Central memory CD8-positive, alpha-beta T cell (primary cell): ENCODE measurements around the gene F13B.
A peak's percentile ranks its signal among the peaks of the same experiment; 100 is the strongest.
"Not testable (repeated sequence)": the region's sequence is repeated elsewhere in the genome, so short reads cannot be mapped to it uniquely, and the experiment has no call there.

Experiments used
- ATAC-seq: fragments of 150-1000 bp; cut with Tn5 transposase; replicated peaks from 2 replicates; pipeline ENCODE4 v1.10.0; 2022; ENCODE audit warnings: mild to moderate bottlenecking, moderate FRiP score, moderate number of reproducible peaks; ENCODE audit not compliant: poor library complexity, severe bottlenecking; ENCODE audit errors: extremely low read depth
- DNase-seq, 2 donors: peaks; one replicate each; pipeline ENCODE4 v3.0.0; 2021; ENCODE audit warnings: low spot score in 2 of 2
- H3K27ac Mint-ChIP-seq: one replicate; pipeline ENCODE4 v1.8.0; 2022; ENCODE audit warnings: low read depth, mild to moderate bottlenecking, moderate library complexity, mixed read lengths
- H3K27me3 Mint-ChIP-seq: one replicate; pipeline ENCODE4 v1.8.0; 2022; ENCODE audit warnings: mixed read lengths
- H3K36me3 Mint-ChIP-seq: one replicate; pipeline ENCODE4 v1.8.0; 2022; ENCODE audit warnings: mild to moderate bottlenecking, moderate library complexity, mixed read lengths; ENCODE audit not compliant: insufficient read depth
- H3K4me1 Mint-ChIP-seq: one replicate; pipeline ENCODE4 v1.8.0; 2022; ENCODE audit warnings: mixed read lengths
- H3K4me3 Mint-ChIP-seq: one replicate; pipeline ENCODE4 v1.8.0; 2022; ENCODE audit warnings: mild to moderate bottlenecking, moderate library complexity, mixed read lengths
- H3K9me3 Mint-ChIP-seq: one replicate; pipeline ENCODE4 v1.8.0; 2022; ENCODE audit warnings: mixed read lengths

Gene F13B

GRCh38 chr1:197066719-197067456, at the start of gene F13B:
Gene F13B (minus strand): TSS chr1:197067260. CDS start chr1:197067223, 37 bp downstream.
- Mint-ChIP-seq H3K4me1 (no peaks in the 10 kb centered on the region), H3K27ac (no peak within 1 kb of the TSS), H3K4me3 (no peak within 1 kb of the TSS), H3K9me3 (peaks cover 5% of the 10 kb centered on the region), H3K36me3 (no peaks in the 10 kb centered on the region), H3K27me3 (peaks cover 9% of the 10 kb centered on the region)
- ATAC-seq (no peak), DNase-seq (no peak)

GRCh38 chr1:197116156-197116555, 49.1 kb upstream of the F13B start:
- H3K4me3 Mint-ChIP-seq = no peak overlapping the region
- no peaks in the 10 kb centered on the region for H3K27me3 Mint-ChIP-seq
- ATAC-seq (no peak), DNase-seq (no peak)
- H3K27ac Mint-ChIP-seq = no peak overlapping the region
- H3K36me3 Mint-ChIP-seq = peaks cover 4% of the 10 kb centered on the region
- H3K9me3 Mint-ChIP-seq = peaks cover 6% of the 10 kb centered on the region
- H3K4me1 Mint-ChIP-seq = no peaks in the 10 kb centered on the region

- Mint-ChIP-seq H3K36me3 (peaks cover 3% of the 10 kb centered on the region), H3K27me3 (no peaks in the 10 kb centered on the region), H3K27ac (no peak overlapping the region), H3K4me3 (no peak overlapping the region), H3K9me3 (no peaks in the 10 kb centered on the region), H3K4me1 (peaks cover 3% of the 10 kb centered on the region)
- DNase-seq (no peak), ATAC-seq (no peak)
Measured at GRCh38 chr1:197106869-197107268, 39.8 kb upstream of the F13B start.

- no peak overlapping the region for H3K4me3 Mint-ChIP-seq
- ATAC-seq = no peak
- peaks cover 18% of the 10 kb centered on the region for H3K4me1 Mint-ChIP-seq
Measured at GRCh38 chr1:197103300-197103699, 36.2 kb upstream of the F13B start.

GRCh38 chr1:197101978-197102377, 34.9 kb upstream of the F13B start:
- H3K36me3 Mint-ChIP-seq = peaks cover 3% of the 10 kb centered on the region

More at GRCh38 chr1:197103300-197103699, 36.2 kb upstream of the F13B start:
- no peak for DNase-seq
- Mint-ChIP-seq H3K27me3 (no peaks in the 10 kb centered on the region), H3K9me3 (no peaks in the 10 kb centered on the region), H3K36me3 (peaks cover 3% of the 10 kb centered on the region), H3K27ac (no peak overlapping the region)

GRCh38 chr1:197100677-197101076, 33.6 kb upstream of the F13B start:
- no peak overlapping the region for H3K4me3 Mint-ChIP-seq
- no peak overlapping the region for H3K27ac Mint-ChIP-seq
- no peak for ATAC-seq
- no peaks in the 10 kb centered on the region for H3K9me3 Mint-ChIP-seq
- no peaks in the 10 kb centered on the region for H3K27me3 Mint-ChIP-seq
- peaks cover 18% of the 10 kb centered on the region for H3K4me1 Mint-ChIP-seq
- DNase-seq = no peak
- H3K36me3 Mint-ChIP-seq = peaks cover 3% of the 10 kb centered on the region

More at GRCh38 chr1:197101978-197102377, 34.9 kb upstream of the F13B start:
- no peaks in the 10 kb centered on the region for H3K27me3 Mint-ChIP-seq
- ATAC-seq (no peak), DNase-seq (no peak)
- no peaks in the 10 kb centered on the region for H3K9me3 Mint-ChIP-seq
- peaks cover 18% of the 10 kb centered on the region for H3K4me1 Mint-ChIP-seq
- no peak overlapping the region for H3K4me3 Mint-ChIP-seq
- no peak overlapping the region for H3K27ac Mint-ChIP-seq

GRCh38 chr1:197099444-197099843, 32.4 kb upstream of the F13B start:
- H3K27me3 Mint-ChIP-seq = no peaks in the 10 kb centered on the region
- ATAC-seq (no peak), DNase-seq (no peak)
- no peaks in the 10 kb centered on the region for H3K9me3 Mint-ChIP-seq
- peaks cover 1% of the 10 kb centered on the region for H3K36me3 Mint-ChIP-seq
- no peak overlapping the region for H3K27ac Mint-ChIP-seq
- peaks cover 18% of the 10 kb centered on the region for H3K4me1 Mint-ChIP-seq
- H3K4me3 Mint-ChIP-seq = no peak overlapping the region

GRCh38 chr1:197096971-197097370, 29.9 kb upstream of the F13B start:
- H3K27ac Mint-ChIP-seq, H3K9me3 Mint-ChIP-seq, ATAC-seq, H3K4me3 Mint-ChIP-seq, H3K27me3 Mint-ChIP-seq, H3K36me3 Mint-ChIP-seq, DNase-seq: not testable (repeated sequence)
- peaks cover 17% of the 10 kb centered on the region for H3K4me1 Mint-ChIP-seq

GRCh38 chr1:197096137-197096536, 29.1 kb upstream of the F13B start:
- peaks cover 8% of the 10 kb centered on the region for H3K4me1 Mint-ChIP-seq
- ATAC-seq (no peak), DNase-seq (no peak)
- no peaks in the 10 kb centered on the region for H3K27me3 Mint-ChIP-seq
- H3K27ac Mint-ChIP-seq = no peak overlapping the region
- no peaks in the 10 kb centered on the region for H3K9me3 Mint-ChIP-seq
- peaks cover 2% of the 10 kb centered on the region for H3K36me3 Mint-ChIP-seq
- no peak overlapping the region for H3K4me3 Mint-ChIP-seq

GRCh38 chr1:197093226-197093885, 26.3 kb upstream of the F13B start:
- Mint-ChIP-seq H3K9me3 (no peaks in the 10 kb centered on the region), H3K27me3 (no peaks in the 10 kb centered on the region), H3K4me1 (no peaks in the 10 kb centered on the region), H3K4me3 (no peak overlapping the region), H3K27ac (peak overlapping the region; percentile 25), H3K36me3 (peaks cover 2% of the 10 kb centered on the region)
- ATAC-seq (no peak), DNase-seq (no peak)

- H3K4me3 Mint-ChIP-seq = no peak overlapping the region
- peak overlapping the region; percentile 25 for H3K27ac Mint-ChIP-seq
- H3K4me1 Mint-ChIP-seq = no peaks in the 10 kb centered on the region
- no peaks in the 10 kb centered on the region for H3K27me3 Mint-ChIP-seq
- DNase-seq (no peak), ATAC-seq (no peak)
- H3K36me3 Mint-ChIP-seq = peaks cover 2% of the 10 kb centered on the region
- H3K9me3 Mint-ChIP-seq = no peaks in the 10 kb centered on the region
Measured at GRCh38 chr1:197092491-197093023, 25.5 kb upstream of the F13B start.

GRCh38 chr1:197083474-197083873, 16.4 kb upstream of the F13B start:
- Mint-ChIP-seq H3K27me3 (no peaks in the 10 kb centered on the region), H3K4me1 (no peaks in the 10 kb centered on the region), H3K36me3 (no peaks in the 10 kb centered on the region), H3K4me3 (no peak overlapping the region), H3K27ac (no peak overlapping the region), H3K9me3 (no peaks in the 10 kb centered on the region)
- ATAC-seq (no peak), DNase-seq (no peak)
